ENCODE data around the gene IRS1. TPM values are rescaled to one million over a fixed set of nuclear protein-coding genes. Genes with fewer than 3 reads are reported as not detected.
A peak's percentile ranks its signal among the peaks of the same experiment; 100 is the strongest.
"Not testable (repeated sequence)": the region's sequence is repeated elsewhere in the genome, so short reads cannot be mapped to it uniquely, and the experiment has no call there.

IRS1 gene
- total and polyA plus RNA-seq, 12 donors = 2.2 to 20.2 (median 14.5) TPM

GRCh38 chr2:226845386-226846116, 45.9 kb upstream of the IRS1 start:
- no peak overlapping the region for H3K27ac ChIP-seq
- peaks cover 0 to 10% (median 0%) of the 10 kb centered on the region in 9 donors for H3K4me1 ChIP-seq
- no peak overlapping the region for H3K4me3 ChIP-seq
- ATAC-seq (no peak), DNase-seq (no peak)
- intact Hi-C loops (cut with DNase I) = no loop called here
- no peaks in the 10 kb centered on the region for H3K27me3 ChIP-seq
- TF ChIP-seq CTCF (IDR thresholded peaks at IDR 0.05) = no peak
- peaks cover 0 to 7% (median 0%) of the 10 kb centered on the region in 11 donors for H3K9me3 ChIP-seq
- H3K36me3 ChIP-seq = no peaks in the 10 kb centered on the region
- WGBS, 2 donors = 54 to 65% methylated on average over 3 of the region's 3 CpGs

- H3K9me3 ChIP-seq; intact Hi-C loops (cut with DNase I); H3K4me3 ChIP-seq; H3K27ac ChIP-seq; ATAC-seq; H3K27me3 ChIP-seq; DNase-seq: not testable (repeated sequence)
- 93 to 96% methylated on average over 1 of the region's 1 CpG for WGBS, 2 donors
- peaks cover 0 to 17% (median 1%) of the 10 kb centered on the region in 9 donors for H3K4me1 ChIP-seq
- H3K36me3 ChIP-seq = peaks cover 0 to 12% (median 0%) of the 10 kb centered on the region in 9 donors
Measured at GRCh38 chr2:226843001-226843400, 43.4 kb upstream of the IRS1 start.

GRCh38 chr2:226839951-226840350, 40.3 kb upstream of the IRS1 start:
- H3K9me3 ChIP-seq = peaks cover 0 to 7% (median 0%) of the 10 kb centered on the region in 11 donors
- H3K36me3 ChIP-seq = peaks cover 0 to 16% (median 0%) of the 10 kb centered on the region in 9 donors
- DNase-seq = no peak
- TF ChIP-seq CTCF (IDR thresholded peaks at IDR 0.05) = no peak
- no peak overlapping the region for H3K27ac ChIP-seq
- intact Hi-C loops (cut with DNase I) = loop anchor here in 3 of 10 donors (10.0 kb wide), 2 partner anchors 135 to 145 kb away; no protein-coding TSS in a partner anchor
- no peaks in the 10 kb centered on the region for H3K27me3 ChIP-seq
- no peak for ATAC-seq
- peaks cover 0 to 30% (median 17%) of the 10 kb centered on the region in 9 donors for H3K4me1 ChIP-seq
- no peak overlapping the region for H3K4me3 ChIP-seq
- 97% methylated on average over 2 of the region's 2 CpGs for WGBS, 2 donors

GRCh38 chr2:226839161-226839560, 39.5 kb upstream of the IRS1 start:
- ATAC-seq (no peak), DNase-seq (no peak)
- WGBS, 2 donors = 94% methylated on average over 10 of the region's 10 CpGs
- Histone ChIP-seq H3K27me3 (no peaks in the 10 kb centered on the region), H3K36me3 (peaks cover 0 to 16% (median 0%) of the 10 kb centered on the region in 9 donors), H3K4me3 (no peak overlapping the region), H3K4me1 (peaks cover 0 to 35% (median 22%) of the 10 kb centered on the region in 9 donors), H3K9me3 (peaks cover 0 to 7% (median 0%) of the 10 kb centered on the region in 11 donors), H3K27ac (peak overlapping the region in 1 of 10 donors; percentile 22)
- TF ChIP-seq CTCF (IDR thresholded peaks at IDR 0.05) = no peak
- intact Hi-C loops (cut with DNase I) = loop anchor here in 3 of 10 donors (10.0 kb wide), 2 partner anchors 136 to 146 kb away; no protein-coding TSS in a partner anchor

GRCh38 chr2:226838722-226839121, 39.1 kb upstream of the IRS1 start:
- ATAC-seq (no peak), DNase-seq (no peak)
- Histone ChIP-seq H3K9me3 (peaks cover 0 to 7% (median 0%) of the 10 kb centered on the region in 11 donors), H3K27me3 (no peaks in the 10 kb centered on the region), H3K27ac (peak overlapping the region in 1 of 10 donors; percentile 22), H3K36me3 (peaks cover 0 to 16% (median 0%) of the 10 kb centered on the region in 9 donors), H3K4me3 (no peak overlapping the region), H3K4me1 (peaks cover 0 to 35% (median 22%) of the 10 kb centered on the region in 9 donors)
- no peak for TF ChIP-seq CTCF (IDR thresholded peaks at IDR 0.05)
- intact Hi-C loops (cut with DNase I) = loop anchor here in 3 of 10 donors (10.0 kb wide), 2 partner anchors 136 to 146 kb away; no protein-coding TSS in a partner anchor
- WGBS, 2 donors = 77 to 79% methylated on average over 3 of the region's 3 CpGs
